ENCODE measurements around the gene FBXO3.
"Not testable (repeated sequence)": the region's sequence is repeated elsewhere in the genome, so short reads cannot be mapped to it uniquely, and the experiment has no call there.

FBXO3 gene

GRCh38 chr11:33773987-33774735 lies at the start of gene FBXO3:
FBXO3 (minus strand) TSS chr11:33774520; CDS start chr11:33774497, 23 bp downstream.
- peak; percentile 24 for DNase-seq

- not testable (repeated sequence) for DNase-seq
Observed at GRCh38 chr11:33822981-33823380, 48.7 kb upstream of the FBXO3 start.

- peak; percentile 43 for DNase-seq
Observed at GRCh38 chr11:33819278-33820035, 45.1 kb upstream of the FBXO3 start.

DNA sequence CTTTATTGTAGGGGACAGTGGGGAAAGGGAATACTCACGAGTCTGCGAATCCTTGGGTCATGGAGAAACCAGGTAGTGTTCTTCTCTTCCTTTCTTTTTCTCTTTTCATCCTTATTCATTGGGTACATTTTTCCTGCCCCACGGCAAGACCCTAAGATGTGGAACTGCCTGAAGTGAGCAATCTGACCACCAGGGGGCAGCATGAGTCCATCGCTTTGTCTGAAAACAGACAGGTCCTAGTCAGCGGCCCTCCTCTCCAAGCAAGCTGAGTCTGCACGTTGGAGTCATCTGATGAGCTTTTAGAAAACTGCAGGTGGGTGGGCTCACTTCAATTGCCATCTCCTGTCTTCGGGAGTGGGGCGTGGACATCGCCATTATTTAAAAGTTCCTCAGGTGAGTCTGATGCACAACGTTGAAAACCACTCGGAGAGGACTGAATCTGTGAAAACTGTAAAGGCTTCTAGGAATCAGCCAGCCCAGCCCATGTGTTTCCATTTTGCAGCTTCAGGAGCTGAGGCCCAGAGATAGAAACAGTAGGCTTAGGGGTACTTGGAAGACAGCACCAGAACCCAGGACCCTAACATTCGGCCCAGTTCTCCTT lies 34.0 kb upstream of the FBXO3 start:
- peak; percentile 26 for DNase-seq

- DNase-seq = no peak
Observed at GRCh38 chr11:33804471-33804870, 30.2 kb upstream of the FBXO3 start.

DNA sequence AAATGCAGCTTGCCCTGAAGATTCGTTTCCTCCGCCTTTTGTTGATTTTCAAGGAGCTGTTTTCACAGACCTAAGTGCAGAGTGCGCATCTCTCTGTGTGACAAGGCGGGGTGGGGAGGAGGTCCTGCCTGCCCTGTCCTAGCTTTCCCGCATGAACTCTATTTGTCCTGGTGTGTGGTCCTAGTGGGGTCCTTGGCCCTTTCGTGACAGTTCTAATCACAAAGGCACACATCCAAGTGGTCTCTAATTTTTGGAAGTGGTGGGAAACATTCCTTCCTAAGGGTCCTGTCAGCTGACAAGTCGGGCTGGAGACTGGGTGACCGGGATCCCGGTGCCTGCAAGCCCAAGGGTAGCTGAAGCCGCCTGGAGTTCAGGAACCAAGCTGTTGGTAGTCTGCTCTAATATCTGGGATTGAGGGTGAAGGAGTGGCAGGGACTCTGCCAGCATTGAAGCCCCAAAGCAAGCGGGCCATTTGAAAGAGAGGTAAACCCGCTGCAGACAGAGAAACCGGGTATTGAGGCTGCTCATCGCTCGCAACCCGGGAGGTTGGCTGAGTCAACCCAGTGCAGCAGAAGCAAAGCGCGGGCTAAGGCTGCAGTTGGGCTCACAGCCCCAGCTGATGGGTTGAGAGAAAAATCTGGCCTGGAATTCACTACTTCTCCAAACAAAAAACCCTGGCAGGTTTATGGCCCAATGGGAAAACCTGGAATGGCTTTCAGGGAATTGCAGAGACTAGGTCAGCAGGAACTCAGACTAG lies 28.1 kb upstream of the FBXO3 start:
- peak; percentile 57 for DNase-seq

DNA sequence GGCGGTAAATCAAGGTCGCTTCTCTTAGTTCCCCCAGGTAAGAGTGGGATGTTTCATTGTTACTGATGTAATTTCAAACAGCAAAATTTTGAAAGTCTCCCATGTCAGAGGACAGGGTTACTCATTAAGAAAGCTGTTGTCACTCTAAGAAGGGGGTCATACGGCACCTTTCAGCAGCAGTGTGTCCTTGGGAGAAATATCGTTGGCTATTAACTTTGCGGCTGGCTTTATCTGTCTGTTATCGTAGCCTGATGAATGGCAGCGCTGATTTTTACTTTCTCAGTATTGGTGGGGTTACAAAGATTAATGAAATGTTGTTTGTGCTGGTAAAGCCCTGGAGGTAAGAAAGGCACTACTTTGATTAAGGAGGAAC lies 27.5 kb upstream of the FBXO3 start:
- no peak for DNase-seq

DNA sequence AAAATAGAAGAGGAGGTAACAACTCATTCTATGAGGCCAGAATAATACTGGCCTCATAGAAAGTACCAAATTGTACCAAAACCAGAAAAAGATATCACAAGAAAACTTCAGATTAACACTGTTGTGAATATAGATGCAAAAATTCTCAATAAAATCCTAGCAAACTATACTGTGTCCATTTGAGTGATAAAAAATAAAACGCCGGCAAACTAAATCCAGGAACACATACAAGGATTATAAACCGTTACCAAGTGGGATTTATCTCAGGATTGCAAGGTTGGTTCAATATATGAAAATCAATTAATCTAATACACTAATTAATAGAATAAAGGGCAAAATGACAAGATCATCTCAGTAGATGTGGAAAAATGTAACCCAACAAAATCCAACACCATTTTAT lies 23.6 kb upstream of the FBXO3 start:
- no peak for DNase-seq

DNA sequence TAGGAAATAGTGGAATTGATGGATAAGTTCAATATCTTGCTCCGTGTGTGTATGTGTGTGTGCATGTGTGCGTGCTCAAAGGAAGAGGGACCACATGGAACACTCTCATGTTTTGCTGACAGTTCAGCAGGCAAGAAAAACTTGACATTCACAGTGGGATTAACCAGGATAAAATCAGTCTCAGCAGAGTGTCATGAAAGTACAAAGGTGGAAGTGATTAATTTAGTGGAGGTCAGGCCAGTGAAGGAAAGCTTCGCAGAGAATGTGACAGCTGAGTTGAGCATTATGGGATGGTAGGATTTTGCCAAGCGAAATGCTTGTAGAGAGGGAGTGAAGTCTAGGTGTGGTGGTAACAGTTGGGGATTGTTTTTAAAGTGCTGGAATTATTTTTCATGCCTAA lies 15.7 kb upstream of the FBXO3 start:
- peak; percentile 16 for DNase-seq

- DNase-seq = not testable (repeated sequence)
Observed at GRCh38 chr11:33788095-33788494, 13.8 kb upstream of the FBXO3 start.

DNA sequence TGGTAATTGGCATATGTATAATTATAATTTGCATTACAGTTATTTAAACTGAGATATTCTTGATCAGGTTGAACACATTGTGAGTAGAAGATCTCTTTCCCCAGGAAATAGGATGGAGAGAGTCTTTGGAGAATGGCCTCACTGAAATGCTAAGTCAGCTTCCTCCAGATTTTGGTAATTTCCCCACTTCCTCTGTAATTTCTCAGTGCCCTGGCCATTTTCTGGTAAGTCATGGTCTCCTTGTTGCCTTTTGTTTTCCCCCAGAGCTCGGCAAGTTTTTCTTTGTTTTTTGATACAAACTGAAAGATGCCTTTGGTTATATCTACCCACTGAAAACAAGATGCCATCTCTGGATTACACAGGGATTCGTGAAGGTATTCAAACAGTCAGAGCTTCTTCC lies 12.8 kb upstream of the FBXO3 start:
- DNase-seq = no peak

DNA sequence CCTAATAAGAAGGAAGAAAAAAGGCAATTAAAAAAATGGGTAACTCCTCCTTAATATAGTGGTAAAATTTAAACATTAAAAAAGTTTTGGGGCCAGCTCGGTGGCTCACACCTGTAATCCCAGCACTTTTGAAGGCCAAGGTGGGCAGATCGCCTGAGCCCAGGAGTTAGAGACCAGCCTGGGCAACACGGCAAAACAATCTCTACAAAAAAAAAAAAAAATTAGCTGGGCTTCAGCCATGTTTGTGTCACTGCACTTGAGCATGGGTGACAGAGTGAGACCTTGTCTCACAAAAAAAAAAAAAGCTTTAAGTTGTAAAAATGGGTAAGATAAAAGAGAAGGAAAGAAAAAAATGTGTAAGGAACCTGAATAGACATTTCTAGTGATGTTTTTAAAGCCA lies 11.3 kb upstream of the FBXO3 start:
- no peak for DNase-seq

DNA sequence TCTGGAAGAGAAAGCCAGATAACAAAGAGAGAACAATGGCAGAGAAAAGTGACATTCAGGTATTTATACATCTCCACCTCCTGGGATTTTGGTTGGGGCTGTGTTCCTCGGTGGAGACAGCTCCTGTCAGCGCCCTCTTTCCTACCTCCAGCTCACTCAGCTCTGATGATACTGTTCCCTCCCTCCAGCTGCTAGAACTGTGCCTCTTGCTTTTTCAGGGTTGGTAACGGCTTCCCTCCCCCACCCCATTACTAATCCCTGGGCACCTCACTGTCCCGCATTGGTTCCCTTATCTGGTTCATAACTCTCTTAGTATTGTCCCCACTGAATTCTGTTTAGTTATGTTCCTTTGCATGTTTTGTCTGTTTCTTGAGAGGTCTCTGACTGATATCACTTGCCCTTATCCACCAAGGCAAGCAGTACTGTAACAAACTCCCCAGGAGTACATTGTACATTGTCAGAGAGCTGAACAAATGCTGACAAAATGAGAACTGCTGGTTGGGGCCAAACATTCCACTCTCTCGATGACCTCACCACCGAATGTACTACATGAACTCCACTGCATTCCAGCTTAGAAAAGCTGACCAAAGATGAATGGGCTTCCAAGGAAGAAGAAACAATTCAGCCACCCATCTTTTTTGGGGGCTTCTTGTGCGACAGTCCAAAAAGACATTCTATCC lies 5.7 kb upstream of the FBXO3 start:
- DNase-seq = no peak

DNA sequence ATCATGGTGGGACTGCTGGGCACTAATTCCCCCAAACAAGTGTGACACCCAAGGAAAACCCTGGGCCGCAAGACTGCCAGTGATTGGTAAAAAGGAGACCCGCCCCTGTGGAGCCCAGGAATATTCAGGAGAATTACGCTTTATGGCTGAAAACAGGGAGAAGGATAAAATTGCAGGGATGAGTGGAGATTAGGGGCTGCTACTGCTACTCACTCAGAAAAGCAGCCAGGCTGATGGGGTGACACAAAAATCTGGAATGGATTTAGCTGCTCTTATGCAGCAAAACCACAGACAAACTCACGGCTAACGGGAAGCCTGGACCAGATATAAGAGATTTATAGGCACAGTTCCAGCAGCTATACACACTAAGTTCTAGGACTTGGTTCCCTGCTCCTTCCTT lies 4.4 kb upstream of the FBXO3 start:
- DNase-seq = peak; percentile 92

- no peak for DNase-seq
Observed at GRCh38 chr11:33777906-33778305, 3.6 kb upstream of the FBXO3 start.

DNA sequence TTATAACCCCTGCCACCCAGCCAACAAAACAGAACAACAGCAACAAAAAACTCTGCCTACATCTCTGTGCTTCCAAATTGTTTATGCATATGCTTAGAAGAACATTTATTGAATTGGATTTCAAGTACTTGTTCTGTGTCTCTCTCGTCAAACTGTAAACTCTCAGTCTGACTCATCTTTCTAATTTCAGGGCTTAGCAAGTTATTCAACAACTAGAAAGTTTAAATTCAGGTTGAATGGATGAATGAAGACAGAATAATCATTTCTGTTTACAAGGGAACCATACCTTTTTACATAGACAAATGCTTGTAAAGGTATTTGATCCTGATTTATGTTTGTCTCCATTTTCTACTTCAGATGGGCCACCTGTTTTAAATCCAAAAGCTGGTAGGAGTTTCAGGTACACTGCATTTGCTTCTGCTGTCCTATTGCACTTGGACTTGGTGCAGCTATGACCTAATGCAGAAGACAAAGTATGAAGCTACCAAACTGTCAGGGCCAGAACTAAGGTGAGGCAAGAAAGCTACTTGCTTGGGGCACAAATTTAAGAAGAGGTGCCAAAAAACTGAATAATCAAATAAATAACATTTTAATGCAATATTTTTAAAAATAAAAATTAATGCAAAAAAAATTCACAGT lies 1.6 kb upstream of the FBXO3 start:
- DNase-seq = no peak

GRCh38 chr11:33775467-33775807 lies 1.1 kb upstream of the FBXO3 start:
- no peak for DNase-seq

DNA sequence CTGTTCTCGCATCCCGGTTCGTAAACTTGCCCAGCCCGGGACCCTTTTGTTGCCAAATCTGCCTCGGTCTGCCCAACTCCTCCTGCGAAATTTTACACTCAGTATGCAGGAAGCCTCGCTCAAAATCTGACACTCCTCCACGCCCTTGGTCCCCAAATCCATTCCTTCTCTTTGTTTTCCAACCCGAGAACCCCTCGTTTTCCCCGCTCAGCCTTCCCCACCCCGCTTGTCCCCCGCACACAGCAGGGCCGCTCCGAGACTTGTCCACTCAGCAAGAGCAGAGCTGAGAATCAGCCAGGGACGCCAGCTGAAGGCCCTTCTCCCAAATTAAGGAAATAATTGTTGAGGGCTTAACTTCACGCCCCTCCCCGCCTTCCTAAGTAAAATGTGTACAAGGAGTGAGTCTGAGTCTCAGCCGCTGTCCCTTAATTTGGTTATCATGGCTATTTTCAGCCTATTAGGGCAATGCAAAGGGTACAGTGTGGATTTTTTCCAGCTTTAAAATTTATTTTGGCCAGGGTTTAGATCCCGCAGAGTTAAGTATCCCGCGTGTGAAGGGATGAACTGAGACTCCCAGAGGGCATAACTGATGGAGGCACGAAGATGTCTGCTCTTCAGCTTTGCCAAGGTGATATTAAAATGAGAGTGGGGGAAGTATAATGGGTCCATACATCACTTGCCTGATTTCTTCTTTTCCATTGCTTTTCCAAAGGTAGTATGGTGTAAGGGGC lies 581 bp upstream of the FBXO3 start:
- DNase-seq = no peak

- no peak for DNase-seq
Observed at GRCh38 chr11:33773404-33773986, 825 bp downstream of the FBXO3 start.

GRCh38 chr11:33772870-33773269 lies 1.4 kb downstream of the FBXO3 start:
- no peak for DNase-seq

GRCh38 chr11:33772300-33772699 lies 2.0 kb downstream of the FBXO3 start:
- DNase-seq = no peak
